Osteoblast (primary cell): ENCODE results near the gene SPDYA. TPM values are rescaled to one million over a fixed set of nuclear protein-coding genes. Genes with fewer than 3 reads are reported as not detected.

ENCODE experiments used
- DNase-seq: peaks from one replicate; pipeline ENCODE4 v3.0.0; 2011; ENCODE audit warnings: low spot score, mixed read lengths; ENCODE audit not compliant: insufficient read length; ENCODE audit errors: missing footprints
- H2AFZ ChIP-seq: 2 replicates; pipeline ENCODE4 v1.6.0; 2011; ENCODE audit warnings: mild to moderate bottlenecking, low read length
- H3K27ac ChIP-seq: 2 replicates; pipeline ENCODE4 v1.5.1; 2011; ENCODE audit warnings: mild to moderate bottlenecking, low read depth, low read length, moderate library complexity
- H3K27me3 ChIP-seq: 2 replicates; pipeline ENCODE4 v1.6.0; 2012; ENCODE audit warnings: mild to moderate bottlenecking, control low read depth, inconsistent platforms, low read length, moderate library complexity; ENCODE audit not compliant: insufficient read depth
- H3K36me3 ChIP-seq: 2 replicates; pipeline ENCODE4 v1.5.1; 2011; ENCODE audit warnings: mild to moderate bottlenecking, low read length, control low read depth, moderate library complexity; ENCODE audit not compliant: insufficient read depth
- H3K4me1 ChIP-seq: 2 replicates; pipeline ENCODE4 v1.5.1; 2011; ENCODE audit warnings: mild to moderate bottlenecking, low read length, control low read depth, moderate library complexity; ENCODE audit not compliant: insufficient read depth
- H3K4me2 ChIP-seq: 2 replicates; pipeline ENCODE4 v1.6.0; 2011; ENCODE audit warnings: mild to moderate bottlenecking, low read length; ENCODE audit not compliant: insufficient read depth
- H3K4me3 ChIP-seq: fragments of 200-600 bp; sonication (generic); 3 replicates; pipeline ENCODE4 v1.5.1; 2012; ENCODE audit warnings: mild to moderate bottlenecking, low read length, inconsistent platforms; ENCODE audit not compliant: insufficient read depth
- H3K79me2 ChIP-seq: 2 replicates; pipeline ENCODE4 v1.6.0; 2012; ENCODE audit warnings: mild to moderate bottlenecking, low read length, control low read depth, inconsistent platforms; ENCODE audit not compliant: insufficient read depth
- H3K9me3 ChIP-seq: 2 replicates; pipeline ENCODE4 v1.5.1; 2011; ENCODE audit warnings: low read depth, low read length, control low read depth
- H4K20me1 ChIP-seq: 2 replicates; pipeline ENCODE4 v1.6.0; 2012; ENCODE audit warnings: mild to moderate bottlenecking, low read length, control low read depth; ENCODE audit not compliant: insufficient read depth
- CTCF ChIP-seq: IDR thresholded peaks from 2 replicates; pipeline ENCODE4 v1.5.1; 2011; ENCODE audit warnings: mild to moderate bottlenecking, low read depth, low read length, moderate library complexity; ENCODE audit errors: extremely low read depth
- total RNA-seq: library from RNA; depleted of rRNA; stranded (reverse); fragments of >200 nt; gene quantifications from 2 replicates; pipeline ENCODE4 v1.2.3, GENCODE V29; 2012

SPDYA gene
- total RNA-seq, 1 donor, result 0.72 TPM

DNA sequence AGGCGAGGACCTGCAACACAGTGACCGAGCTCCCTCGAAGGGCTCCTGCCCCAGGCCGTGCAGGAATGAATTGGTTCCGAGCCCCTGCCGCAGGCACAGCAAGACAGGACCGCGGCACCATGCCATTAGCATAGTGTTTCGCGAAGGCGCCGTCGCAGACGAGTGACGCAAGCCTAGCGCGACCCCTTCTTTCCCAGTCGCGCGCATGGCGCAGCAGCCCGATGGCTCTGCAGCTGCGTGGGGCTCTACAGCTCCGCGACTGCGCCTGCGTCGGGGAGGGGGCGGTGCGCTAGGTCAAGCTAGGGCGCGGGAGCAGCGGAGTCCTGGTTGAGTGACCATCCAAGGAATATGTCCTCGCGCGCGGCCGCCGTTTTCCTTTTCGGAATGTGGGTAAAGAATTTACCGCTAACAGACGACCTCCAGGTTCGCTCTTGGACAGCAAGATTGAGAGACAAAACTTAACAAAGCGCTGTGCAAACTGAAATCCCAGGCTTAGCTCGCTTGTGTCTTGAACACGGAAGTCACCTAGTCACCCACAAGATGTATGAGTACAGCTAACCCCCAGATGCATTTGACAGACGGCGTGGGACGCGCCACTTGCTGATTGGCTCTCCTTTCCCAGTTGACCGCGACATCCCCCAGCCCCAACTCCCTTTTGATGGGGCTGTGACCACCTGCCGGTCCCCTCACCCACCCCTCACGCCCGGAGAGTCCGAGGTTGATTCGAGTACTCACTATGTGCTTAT lies 59.7 kb downstream of the SPDYA start, which contains the start of gene TRMT61B:
Gene TRMT61B (minus strand): TSS at position 164 of the 746 bp plus-strand sequence. CDS start 32 bp downstream, at position 132.
- Histone ChIP-seq H2AFZ (peak within 1 kb of the TSS; percentile 96), H3K4me2 (peak within 1 kb of the TSS; percentile 98), H3K27ac (peak within 1 kb of the TSS; percentile 85), H3K4me1 (peaks cover 21% of the 10 kb centered on the region), H3K36me3 (no peaks in the 10 kb centered on the region), H3K27me3 (peaks cover under 1% of the 10 kb centered on the region), H4K20me1 (no peaks in the 10 kb centered on the region), H3K79me2 (peaks cover 39% of the 10 kb centered on the region), H3K4me3 (peak within 1 kb of the TSS; percentile 96), H3K9me3 (no peaks in the 10 kb centered on the region)
- DNase-seq, result peak; percentile 97
- TF ChIP-seq CTCF, result no peak

- Histone ChIP-seq H3K4me3 (no peak overlapping the region), H3K4me1 (peaks cover 21% of the 10 kb centered on the region), H3K36me3 (no peaks in the 10 kb centered on the region), H3K4me2 (no peak overlapping the region), H2AFZ (peak overlapping the region; percentile 15), H3K9me3 (no peaks in the 10 kb centered on the region), H3K79me2 (peaks cover 34% of the 10 kb centered on the region), H3K27me3 (peaks cover 8% of the 10 kb centered on the region), H3K27ac (no peak overlapping the region), H4K20me1 (no peaks in the 10 kb centered on the region)
- DNase-seq, result no peak
- TF ChIP-seq CTCF, result no peak
Measured at GRCh38 chr2:28871620-28872019, 61.0 kb downstream of the SPDYA start.

DNA sequence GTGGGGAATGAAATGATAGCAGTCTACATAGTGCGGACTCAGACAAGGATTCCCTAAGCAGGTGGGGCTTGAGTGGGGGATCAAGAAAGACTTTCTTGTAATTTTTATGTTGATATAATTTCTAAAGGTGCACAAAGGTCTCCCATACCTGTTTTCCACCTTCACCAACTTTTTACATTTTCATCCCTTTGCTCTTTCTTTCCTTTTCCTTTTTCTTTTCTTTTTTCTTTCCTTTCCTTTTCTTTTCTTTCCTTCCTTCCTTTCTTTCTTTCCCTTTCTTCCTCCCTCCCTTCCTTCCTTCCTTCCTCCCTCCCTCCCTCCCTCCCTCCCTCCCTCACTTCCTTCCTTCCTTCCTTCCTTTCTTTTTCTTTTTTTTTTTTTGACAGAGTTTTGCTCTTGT lies 69.6 kb downstream of the SPDYA start:
- H3K9me3 ChIP-seq, result no peaks in the 10 kb centered on the region
- peaks cover 13% of the 10 kb centered on the region for H3K27me3 ChIP-seq
- no peaks in the 10 kb centered on the region for H3K36me3 ChIP-seq
- no peaks in the 10 kb centered on the region for H3K4me1 ChIP-seq
- no peak overlapping the region for H3K4me2 ChIP-seq
- TF ChIP-seq CTCF, result no peak
- no peaks in the 10 kb centered on the region for H4K20me1 ChIP-seq
- no peak overlapping the region for H3K27ac ChIP-seq
- H3K79me2 ChIP-seq, result no peaks in the 10 kb centered on the region
- H3K4me3 ChIP-seq, result no peak overlapping the region
- no peak for DNase-seq
- H2AFZ ChIP-seq, result no peak overlapping the region

DNA sequence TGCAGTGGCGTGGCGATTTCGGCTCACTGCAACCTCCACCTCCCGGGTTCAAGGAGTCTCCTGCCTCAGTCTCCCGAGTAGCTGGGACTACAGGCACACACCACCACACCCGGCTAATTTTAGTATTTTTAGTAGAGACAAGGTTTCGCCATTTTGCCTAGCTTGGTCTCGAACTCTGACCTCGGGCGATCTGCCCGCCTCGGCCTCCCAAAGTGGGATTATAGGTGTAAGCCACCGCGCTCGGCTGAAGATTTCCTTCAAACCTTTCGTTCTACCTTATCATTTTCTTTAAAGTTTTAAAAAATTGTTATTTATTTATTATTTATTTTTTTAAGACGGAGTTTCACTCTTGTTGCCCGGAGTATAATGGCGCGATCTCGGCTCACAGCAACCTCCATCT lies 82.9 kb downstream of the SPDYA start:
- no peak overlapping the region for H3K4me3 ChIP-seq
- no peak for TF ChIP-seq CTCF
- DNase-seq, result no peak

More for the DNA sequence above, 82.9 kb downstream of the SPDYA start:
- no peak overlapping the region for H3K27ac ChIP-seq
- H4K20me1 ChIP-seq, result peaks cover 35% of the 10 kb centered on the region
- no peaks in the 10 kb centered on the region for H3K9me3 ChIP-seq
- no peaks in the 10 kb centered on the region for H3K36me3 ChIP-seq
- H3K27me3 ChIP-seq, result no peaks in the 10 kb centered on the region
- H3K79me2 ChIP-seq, result peaks cover 41% of the 10 kb centered on the region
- H3K4me2 ChIP-seq, result no peak overlapping the region
- no peak overlapping the region for H2AFZ ChIP-seq
- H3K4me1 ChIP-seq, result peaks cover 25% of the 10 kb centered on the region
